Loucy (cell line): ENCODE results near the gene SARNP.
"Not testable (repeated sequence)": the region's sequence is repeated elsewhere in the genome, so short reads cannot be mapped to it uniquely, and the experiment has no call there.

Experiments used
- H2AFZ ChIP-seq: fragments of 200-600 bp; sonication (generic); 2 replicates; pipeline ENCODE4 v1.6.0; 2016; ENCODE audit warnings: antibody characterized with exemption, mild to moderate bottlenecking, low read length, moderate library complexity
- H3F3A ChIP-seq: fragments of 200-600 bp; 2 replicates; pipeline ENCODE4 v1.6.0; 2016; ENCODE audit warnings: antibody characterized with exemption, low read depth, mild to moderate bottlenecking
- H3K27me3 ChIP-seq: fragments of 200-600 bp; sonication (generic); 2 replicates; pipeline ENCODE4 v1.6.1; 2014; ENCODE audit warnings: low read length, mild to moderate bottlenecking; ENCODE audit not compliant: insufficient read depth, poor library complexity, severe bottlenecking
- H3K36me3 ChIP-seq: fragments of 200-600 bp; sonication (generic); 2 replicates; pipeline ENCODE4 v1.6.1; 2016; ENCODE audit warnings: low read length; ENCODE audit not compliant: insufficient read depth
- H3K4me1 ChIP-seq: fragments of 200-600 bp; sonication (generic); 2 replicates; pipeline ENCODE4 v1.5.1; 2014; ENCODE audit warnings: low read length, mild to moderate bottlenecking; ENCODE audit not compliant: insufficient read depth, poor library complexity, severe bottlenecking
- H3K4me2 ChIP-seq: fragments of 200-600 bp; sonication (generic); 2 replicates; pipeline ENCODE4 v1.6.0; 2014; ENCODE audit warnings: antibody characterized with exemption, low read length, low read depth, mild to moderate bottlenecking; ENCODE audit not compliant: poor library complexity, severe bottlenecking
- H3K4me3 ChIP-seq: fragments of 200-600 bp; sonication (generic); 2 replicates; pipeline ENCODE4 v1.5.1; 2014; ENCODE audit warnings: low read length, mild to moderate bottlenecking, mixed read lengths; ENCODE audit not compliant: poor library complexity, severe bottlenecking
- H3K79me2 ChIP-seq: fragments of 200-600 bp; sonication (generic); 2 replicates; pipeline ENCODE4 v1.6.1; 2014; ENCODE audit warnings: low read length; ENCODE audit not compliant: insufficient read depth
- H3K9ac ChIP-seq: fragments of 200-600 bp; sonication (generic); 2 replicates; pipeline ENCODE4 v1.6.0; 2014; ENCODE audit warnings: mild to moderate bottlenecking, low read depth, low read length, moderate library complexity; ENCODE audit not compliant: poor library complexity, severe bottlenecking
- H3K9me2 ChIP-seq: fragments of 200-600 bp; sonication (generic); replicated peaks from 2 replicates; pipeline ENCODE4 v1.6.1; 2016; ENCODE audit warnings: low read depth, low read length, mixed read lengths
- H3K9me3 ChIP-seq: fragments of 200-600 bp; sonication (generic); 2 replicates; pipeline ENCODE4 v1.6.1; 2014; ENCODE audit warnings: mild to moderate bottlenecking, antibody characterized with exemption, low read length, low read depth; ENCODE audit not compliant: insufficient read depth
- H4K20me1 ChIP-seq: fragments of 200-600 bp; sonication (generic); 2 replicates; pipeline ENCODE4 v1.6.0; 2014; ENCODE audit warnings: antibody characterized with exemption, low read length, mild to moderate bottlenecking; ENCODE audit not compliant: insufficient read depth, poor library complexity, severe bottlenecking
- EZH2phosphoT487 ChIP-seq: fragments of 200-600 bp; IDR thresholded peaks from 2 replicates; pipeline ENCODE4 v1.6.1; 2018; ENCODE audit warnings: antibody characterized with exemption, mild to moderate bottlenecking, moderate library complexity, borderline replicate concordance
- TF ChIP-seq, protein P1 (sequence below): fragments of 200-600 bp; sonication (generic); conservative IDR thresholded peaks from 2 replicates; pipeline ENCODE4 v1.5.1; 2014; ENCODE audit warnings: mild to moderate bottlenecking, antibody characterized with exemption, low read length

The SARNP gene

GRCh38 chr12:55817345-55818139 lies at the start of gene SARNP, which contains the start of gene ORMDL2:
TSS of gene SARNP (minus strand) at chr12:55817724. CDS start at chr12:55817701, 23 bp downstream.
TSS of gene ORMDL2 (plus strand) at chr12:55818041. CDS start at chr12:55819000, 959 bp downstream.
- Histone ChIP-seq H2AFZ (peak within 1 kb of the TSS; percentile 92), H4K20me1 (peaks cover 55% of the 10 kb centered on the region)

DNA sequence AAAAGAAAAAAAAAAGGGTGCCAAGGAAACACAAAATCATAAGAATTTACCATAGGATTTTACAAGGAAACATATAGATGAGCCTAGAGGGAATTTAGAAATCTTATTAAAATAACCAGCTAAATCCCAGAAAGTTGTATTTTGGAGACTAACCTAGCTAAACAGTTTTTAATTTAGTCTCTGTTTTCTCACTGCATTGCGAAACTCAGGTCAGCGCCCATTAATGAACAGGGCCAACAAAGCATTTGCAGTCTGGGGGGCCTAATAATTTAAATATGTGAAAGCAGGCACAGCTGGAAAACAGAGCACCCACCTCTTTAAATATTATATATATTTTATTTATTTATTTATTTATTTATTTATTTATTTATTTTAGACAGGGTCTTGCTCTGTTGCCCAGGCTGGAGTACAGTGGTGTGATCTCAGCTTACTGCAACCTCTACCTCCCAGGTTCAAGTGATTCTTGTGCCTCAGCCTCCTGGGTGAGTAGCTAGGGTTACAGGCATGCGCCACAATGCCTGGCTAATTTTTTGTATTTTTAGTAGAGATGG lies 49.0 kb upstream of the SARNP start:
- H3K9ac ChIP-seq, H3F3A ChIP-seq, H3K27me3 ChIP-seq, H3K4me1 ChIP-seq, H3K4me3 ChIP-seq, H3K9me3 ChIP-seq, H4K20me1 ChIP-seq, H3K9me2 ChIP-seq, H2AFZ ChIP-seq, H3K79me2 ChIP-seq, H3K36me3 ChIP-seq, H3K4me2 ChIP-seq: not testable (repeated sequence)

More at GRCh38 chr12:55817345-55818139, at the start of gene SARNP, which contains the start of gene ORMDL2:
- Histone ChIP-seq H3K4me3 (peak within 1 kb of the TSS; percentile 88), H3K4me2 (peak within 1 kb of the TSS; percentile 88), H3K79me2 (peaks cover 73% of the 10 kb centered on the region), H3K9me3 (no peaks in the 10 kb centered on the region), H3K36me3 (peaks cover 31% of the 10 kb centered on the region; the same call in 1 of the 2 replicates), H3F3A (no peaks in the 10 kb centered on the region; the same call in 1 of the 2 replicates), H3K9me2 (no peaks in the 10 kb centered on the region), H3K4me1 (peaks cover 41% of the 10 kb centered on the region), H3K9ac (peak within 1 kb of the TSS; percentile 93), H3K27me3 (no peaks in the 10 kb centered on the region)
- no peak for TF ChIP-seq EZH2phosphoT487
- TF ChIP-seq, protein P1, sequence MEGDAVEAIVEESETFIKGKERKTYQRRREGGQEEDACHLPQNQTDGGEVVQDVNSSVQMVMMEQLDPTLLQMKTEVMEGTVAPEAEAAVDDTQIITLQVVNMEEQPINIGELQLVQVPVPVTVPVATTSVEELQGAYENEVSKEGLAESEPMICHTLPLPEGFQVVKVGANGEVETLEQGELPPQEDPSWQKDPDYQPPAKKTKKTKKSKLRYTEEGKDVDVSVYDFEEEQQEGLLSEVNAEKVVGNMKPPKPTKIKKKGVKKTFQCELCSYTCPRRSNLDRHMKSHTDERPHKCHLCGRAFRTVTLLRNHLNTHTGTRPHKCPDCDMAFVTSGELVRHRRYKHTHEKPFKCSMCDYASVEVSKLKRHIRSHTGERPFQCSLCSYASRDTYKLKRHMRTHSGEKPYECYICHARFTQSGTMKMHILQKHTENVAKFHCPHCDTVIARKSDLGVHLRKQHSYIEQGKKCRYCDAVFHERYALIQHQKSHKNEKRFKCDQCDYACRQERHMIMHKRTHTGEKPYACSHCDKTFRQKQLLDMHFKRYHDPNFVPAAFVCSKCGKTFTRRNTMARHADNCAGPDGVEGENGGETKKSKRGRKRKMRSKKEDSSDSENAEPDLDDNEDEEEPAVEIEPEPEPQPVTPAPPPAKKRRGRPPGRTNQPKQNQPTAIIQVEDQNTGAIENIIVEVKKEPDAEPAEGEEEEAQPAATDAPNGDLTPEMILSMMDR = no peak

DNA sequence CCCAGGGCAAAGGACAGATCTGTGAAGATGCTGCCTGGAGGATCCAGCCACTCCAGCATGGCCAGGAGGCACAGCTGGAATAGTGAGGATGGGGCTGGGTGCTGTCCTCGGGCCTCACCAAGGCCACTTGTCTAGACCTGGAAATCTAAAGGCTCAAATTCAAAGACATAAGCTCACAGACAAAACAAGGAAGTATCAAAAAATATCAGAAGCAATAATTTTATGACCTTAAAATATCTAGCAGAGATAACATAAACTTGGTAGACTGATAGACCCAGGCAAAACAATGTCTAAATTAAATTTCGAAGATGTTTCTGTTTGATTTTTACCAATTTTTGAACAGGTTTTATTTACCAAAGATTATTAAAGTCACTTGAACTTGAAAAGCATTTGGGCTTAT lies 47.8 kb upstream of the SARNP start:
- H2AFZ ChIP-seq = no peak overlapping the region
- H3K79me2 ChIP-seq = no peaks in the 10 kb centered on the region
- H3F3A ChIP-seq = no peaks in the 10 kb centered on the region
- no peak overlapping the region for H3K4me2 ChIP-seq
- no peak overlapping the region for H3K4me3 ChIP-seq
- no peaks in the 10 kb centered on the region for H3K36me3 ChIP-seq
- no peaks in the 10 kb centered on the region for H4K20me1 ChIP-seq
- peaks cover 2% of the 10 kb centered on the region; the same call in 1 of the 2 replicates for H3K9me3 ChIP-seq
- no peak overlapping the region for H3K9ac ChIP-seq
- H3K4me1 ChIP-seq = no peaks in the 10 kb centered on the region
- no peak for TF ChIP-seq EZH2phosphoT487
- TF ChIP-seq, protein P1 = no peak
- H3K27me3 ChIP-seq = no peaks in the 10 kb centered on the region
- H3K9me2 ChIP-seq = no peaks in the 10 kb centered on the region

- not testable (repeated sequence) for H2AFZ ChIP-seq, H3K9ac ChIP-seq, H4K20me1 ChIP-seq, H3K4me3 ChIP-seq, H3K9me2 ChIP-seq, H3K79me2 ChIP-seq, H3K4me2 ChIP-seq, H3K9me3 ChIP-seq, H3K4me1 ChIP-seq, H3K27me3 ChIP-seq, H3K36me3 ChIP-seq, H3F3A ChIP-seq
These were observed 45.4 kb upstream of the SARNP start for GRCh38 chr12:55862931-55863330.
